Chondrocyte (in vitro differentiated cells): Measurements from ENCODE around the gene LST1. TPM values are rescaled to one million over a fixed set of nuclear protein-coding genes. Genes with fewer than 3 reads are reported as not detected.

Experiments
- DNase-seq: peaks from one replicate; pipeline ENCODE4 v3.0.0; 2021; ENCODE audit warnings: mixed read lengths, low spot score
- H3K27ac Mint-ChIP-seq: one replicate; pipeline ENCODE4 v1.8.0; 2021; ENCODE audit warnings: mild to moderate bottlenecking, moderate library complexity, mixed read lengths; ENCODE audit not compliant: unreplicated experiment
- H3K27me3 Mint-ChIP-seq: 2 replicates; pipeline ENCODE4 v1.8.0; 2021; ENCODE audit warnings: low read depth, mixed read lengths
- H3K36me3 Mint-ChIP-seq: 2 replicates; pipeline ENCODE4 v1.8.0; 2021; ENCODE audit warnings: low read depth, mixed read lengths
- H3K4me1 Mint-ChIP-seq: 2 replicates; pipeline ENCODE4 v1.8.0; 2021; ENCODE audit warnings: low read depth, mild to moderate bottlenecking, mixed read lengths
- H3K4me3 Mint-ChIP-seq: one replicate; pipeline ENCODE4 v1.8.0; 2021; ENCODE audit warnings: mild to moderate bottlenecking, moderate library complexity, mixed read lengths; ENCODE audit not compliant: unreplicated experiment
- H3K9me3 Mint-ChIP-seq: 2 replicates; pipeline ENCODE4 v1.8.0; 2021; ENCODE audit warnings: low read depth, mixed read lengths
- total RNA-seq: library from RNA; stranded (reverse); gene quantifications from 3 replicates; pipeline ENCODE4 v1.2.1, GENCODE V29; 2021
- TF ChIP-seq, protein P1 (sequence below): fragments of 200-600 bp; sonication (generic); IDR thresholded peaks from 2 replicates; pipeline ENCODE4 v1.5.0; 2021; ENCODE audit warnings: antibody characterized with exemption, mild to moderate bottlenecking, moderate library complexity

The LST1 gene
- total RNA-seq, 1 donor from 2014 or later, result not detected

DNA sequence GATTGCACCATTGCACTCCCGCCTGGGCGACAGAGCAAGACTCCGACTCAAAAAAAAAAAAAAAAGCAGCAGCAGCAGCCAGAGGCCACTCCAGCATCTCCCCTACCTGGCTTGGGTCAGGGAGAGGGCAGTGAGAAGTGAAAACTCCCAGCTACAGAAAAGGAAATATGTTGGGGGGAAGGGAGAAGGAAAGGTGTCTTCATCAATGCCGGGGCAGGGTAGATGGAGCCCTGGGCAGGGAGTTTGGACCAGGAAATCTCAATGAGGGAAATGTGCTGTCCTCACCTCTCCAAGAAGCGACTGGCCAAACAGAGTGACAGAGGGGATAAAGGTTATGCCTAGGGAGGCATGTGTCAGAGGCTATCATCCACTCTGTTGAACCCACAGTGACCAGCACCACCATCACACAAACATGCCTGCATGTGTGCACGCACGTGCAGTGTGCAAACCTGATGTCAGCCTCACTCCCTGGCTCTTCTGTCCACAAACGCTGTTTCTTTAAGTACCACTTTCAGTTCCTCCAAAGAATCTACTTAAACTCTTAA lies 28.1 kb downstream of the LST1 start:
- Mint-ChIP-seq H3K27me3 (no peaks in the 10 kb centered on the region), H3K4me1 (no peaks in the 10 kb centered on the region), H3K4me3 (no peak overlapping the region), H3K36me3 (no peaks in the 10 kb centered on the region), H3K27ac (no peak overlapping the region), H3K9me3 (no peaks in the 10 kb centered on the region)
- no peak for DNase-seq
- TF ChIP-seq, protein P1, sequence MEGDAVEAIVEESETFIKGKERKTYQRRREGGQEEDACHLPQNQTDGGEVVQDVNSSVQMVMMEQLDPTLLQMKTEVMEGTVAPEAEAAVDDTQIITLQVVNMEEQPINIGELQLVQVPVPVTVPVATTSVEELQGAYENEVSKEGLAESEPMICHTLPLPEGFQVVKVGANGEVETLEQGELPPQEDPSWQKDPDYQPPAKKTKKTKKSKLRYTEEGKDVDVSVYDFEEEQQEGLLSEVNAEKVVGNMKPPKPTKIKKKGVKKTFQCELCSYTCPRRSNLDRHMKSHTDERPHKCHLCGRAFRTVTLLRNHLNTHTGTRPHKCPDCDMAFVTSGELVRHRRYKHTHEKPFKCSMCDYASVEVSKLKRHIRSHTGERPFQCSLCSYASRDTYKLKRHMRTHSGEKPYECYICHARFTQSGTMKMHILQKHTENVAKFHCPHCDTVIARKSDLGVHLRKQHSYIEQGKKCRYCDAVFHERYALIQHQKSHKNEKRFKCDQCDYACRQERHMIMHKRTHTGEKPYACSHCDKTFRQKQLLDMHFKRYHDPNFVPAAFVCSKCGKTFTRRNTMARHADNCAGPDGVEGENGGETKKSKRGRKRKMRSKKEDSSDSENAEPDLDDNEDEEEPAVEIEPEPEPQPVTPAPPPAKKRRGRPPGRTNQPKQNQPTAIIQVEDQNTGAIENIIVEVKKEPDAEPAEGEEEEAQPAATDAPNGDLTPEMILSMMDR, result no peak

DNA sequence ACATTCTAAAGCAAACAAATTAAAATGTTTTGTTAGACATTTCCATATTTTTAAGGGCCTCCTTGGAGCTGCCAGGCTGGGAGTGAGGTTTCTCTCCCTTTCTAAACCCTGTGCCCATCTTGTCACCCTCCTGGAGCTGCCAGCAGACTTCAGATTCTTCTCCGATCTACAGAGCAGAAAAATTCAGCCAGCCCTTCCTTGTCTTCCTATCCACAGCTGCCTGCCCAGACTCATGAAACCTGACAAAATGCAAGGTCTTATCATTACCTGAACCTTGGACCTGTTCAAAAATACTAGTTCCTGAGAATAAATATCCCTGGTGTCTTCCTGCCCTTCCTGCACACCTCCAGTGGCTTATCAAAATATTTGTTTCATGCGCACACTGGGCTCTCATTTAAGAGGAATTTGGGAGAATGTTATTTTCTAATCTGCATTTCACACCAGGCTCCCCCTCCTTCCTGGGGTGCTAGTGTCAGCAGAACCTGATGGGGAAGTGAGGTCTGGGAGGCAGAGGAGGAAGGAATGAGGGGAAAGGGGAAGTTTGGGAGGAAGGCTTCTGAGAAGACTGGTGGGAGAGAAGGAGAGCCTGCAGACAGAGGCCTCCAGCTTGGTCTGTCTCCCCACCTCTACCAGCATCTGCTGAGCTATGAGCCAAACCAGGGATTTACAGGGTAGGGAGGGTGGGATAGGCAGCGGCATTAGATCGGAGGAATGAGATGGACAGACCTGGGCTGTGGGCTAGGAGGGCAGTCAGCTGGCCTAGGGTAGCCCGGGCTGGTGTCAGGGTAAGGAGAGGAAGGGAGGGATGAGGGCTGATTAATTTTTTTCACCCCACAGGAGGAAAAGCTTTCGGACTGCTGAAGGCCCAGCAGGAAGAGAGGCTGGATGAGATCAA lies 28.9 kb downstream of the LST1 start, which contains the start of gene AIF1:
Gene AIF1 (plus strand): TSS at position 551 of the 895 bp plus-strand sequence. CDS start 96 bp downstream, at position 647.
- Mint-ChIP-seq H3K9me3 (no peaks in the 10 kb centered on the region), H3K27ac (no peak within 1 kb of the TSS), H3K27me3 (no peaks in the 10 kb centered on the region), H3K36me3 (no peaks in the 10 kb centered on the region), H3K4me1 (peaks cover 5% of the 10 kb centered on the region), H3K4me3 (no peak within 1 kb of the TSS)
- TF ChIP-seq, protein P1, result no peak
- DNase-seq, result no peak

DNA sequence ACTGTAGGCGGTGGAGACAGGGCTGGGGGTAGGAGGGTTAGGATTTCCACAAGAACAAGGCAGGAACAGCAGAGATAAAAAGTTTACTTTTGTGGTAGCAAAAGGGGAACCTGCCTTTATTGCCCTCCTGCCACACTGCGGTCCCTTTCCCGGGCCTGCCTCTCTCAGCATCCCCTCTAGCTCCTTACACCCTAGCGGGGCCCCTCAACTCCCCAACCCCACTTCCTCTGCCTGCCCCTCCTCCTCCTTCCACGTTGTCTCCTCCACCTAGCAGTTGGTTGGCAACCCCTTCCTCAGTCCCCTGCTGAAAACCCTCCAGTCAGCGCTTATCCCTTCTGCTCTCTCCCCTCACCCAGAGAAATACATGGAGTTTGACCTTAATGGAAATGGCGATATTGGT lies 29.7 kb downstream of the LST1 start:
- no peaks in the 10 kb centered on the region for H3K36me3 Mint-ChIP-seq
- H3K27me3 Mint-ChIP-seq, result no peaks in the 10 kb centered on the region

DNA sequence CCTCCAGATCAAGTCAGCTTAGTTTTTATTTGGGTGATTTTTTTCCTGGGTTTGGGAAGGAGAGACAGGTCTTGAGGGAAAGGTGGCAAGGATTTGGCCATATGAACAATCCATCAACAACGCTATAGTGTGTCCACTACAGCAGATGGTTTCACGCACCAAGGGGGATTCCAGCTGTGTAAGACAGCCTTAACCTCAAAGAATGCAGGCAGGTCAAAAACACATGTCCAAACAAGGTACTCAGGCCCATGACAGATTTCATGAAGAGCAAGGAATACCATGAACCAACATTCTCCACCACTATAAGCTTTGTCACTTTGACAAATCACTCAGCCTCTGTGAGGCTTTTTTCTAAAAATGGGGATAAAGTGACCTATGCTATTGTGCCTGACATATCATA lies 30.9 kb downstream of the LST1 start:
- no peaks in the 10 kb centered on the region for H3K27me3 Mint-ChIP-seq
- H3K4me3 Mint-ChIP-seq, result no peak overlapping the region
- H3K36me3 Mint-ChIP-seq, result no peaks in the 10 kb centered on the region
- DNase-seq, result no peak
- TF ChIP-seq, protein P1, result no peak
- H3K9me3 Mint-ChIP-seq, result no peaks in the 10 kb centered on the region
- peaks cover 11% of the 10 kb centered on the region for H3K4me1 Mint-ChIP-seq
- H3K27ac Mint-ChIP-seq, result no peak overlapping the region

More for the DNA sequence above, 29.7 kb downstream of the LST1 start:
- TF ChIP-seq, protein P1, result no peak
- H3K9me3 Mint-ChIP-seq, result no peaks in the 10 kb centered on the region
- no peak overlapping the region for H3K27ac Mint-ChIP-seq
- H3K4me3 Mint-ChIP-seq, result no peak overlapping the region
- peaks cover 5% of the 10 kb centered on the region for H3K4me1 Mint-ChIP-seq
- no peak for DNase-seq

DNA sequence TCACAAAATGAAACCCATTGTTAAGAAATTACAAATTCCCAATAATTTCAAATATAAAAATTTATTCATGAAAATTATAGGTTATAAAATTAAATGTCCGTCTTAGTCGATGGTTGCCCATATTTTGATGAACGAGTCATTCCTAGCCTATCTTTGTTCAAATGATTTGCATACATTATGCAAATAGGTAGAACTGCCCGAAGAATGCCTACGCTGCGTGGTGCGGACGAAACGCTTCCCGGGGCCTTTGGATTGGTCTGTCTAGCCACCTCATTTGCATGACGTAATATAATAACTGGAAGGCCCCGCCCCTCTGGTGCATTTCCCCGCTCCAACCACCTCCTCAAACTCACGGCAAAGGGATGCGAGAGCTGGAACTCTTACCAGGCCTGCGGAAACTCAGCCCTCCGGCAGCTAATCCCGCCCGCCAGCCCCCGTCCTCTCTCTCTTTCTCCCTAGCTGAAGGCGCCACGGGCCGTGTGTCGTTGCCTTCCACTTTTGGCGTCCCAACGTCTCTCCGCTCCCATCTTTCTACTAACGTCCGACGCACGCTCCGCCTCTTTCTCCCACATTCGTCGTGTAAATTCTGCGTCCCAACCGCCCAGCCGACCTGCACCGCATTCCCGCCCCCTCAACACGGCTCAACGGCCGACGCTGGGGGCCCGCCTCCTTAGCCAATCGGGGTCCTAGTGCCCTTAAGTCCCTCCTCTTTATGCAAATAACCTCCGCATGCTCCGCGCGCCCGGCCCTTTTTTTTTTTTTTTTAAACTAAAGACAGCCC lies 33.9 kb downstream of the LST1 start:
- H3K36me3 Mint-ChIP-seq, result peaks cover 11% of the 10 kb centered on the region
- H3K9me3 Mint-ChIP-seq, result no peaks in the 10 kb centered on the region
- H3K27ac Mint-ChIP-seq, result peak overlapping the region; percentile 100
- TF ChIP-seq, protein P1, result no peak
- no peaks in the 10 kb centered on the region for H3K27me3 Mint-ChIP-seq
- peak overlapping the region; percentile 98 for H3K4me3 Mint-ChIP-seq
- peaks cover 26% of the 10 kb centered on the region for H3K4me1 Mint-ChIP-seq
- DNase-seq, result peak; percentile 99
